Measurements from ENCODE around the gene SNAI3. TPM values are rescaled to one million over a fixed set of nuclear protein-coding genes. Genes with fewer than 3 reads are reported as not detected.

SNAI3 gene
- total RNA-seq, 1 experiment from 2014 or later, result 9.1 TPM

DNA sequence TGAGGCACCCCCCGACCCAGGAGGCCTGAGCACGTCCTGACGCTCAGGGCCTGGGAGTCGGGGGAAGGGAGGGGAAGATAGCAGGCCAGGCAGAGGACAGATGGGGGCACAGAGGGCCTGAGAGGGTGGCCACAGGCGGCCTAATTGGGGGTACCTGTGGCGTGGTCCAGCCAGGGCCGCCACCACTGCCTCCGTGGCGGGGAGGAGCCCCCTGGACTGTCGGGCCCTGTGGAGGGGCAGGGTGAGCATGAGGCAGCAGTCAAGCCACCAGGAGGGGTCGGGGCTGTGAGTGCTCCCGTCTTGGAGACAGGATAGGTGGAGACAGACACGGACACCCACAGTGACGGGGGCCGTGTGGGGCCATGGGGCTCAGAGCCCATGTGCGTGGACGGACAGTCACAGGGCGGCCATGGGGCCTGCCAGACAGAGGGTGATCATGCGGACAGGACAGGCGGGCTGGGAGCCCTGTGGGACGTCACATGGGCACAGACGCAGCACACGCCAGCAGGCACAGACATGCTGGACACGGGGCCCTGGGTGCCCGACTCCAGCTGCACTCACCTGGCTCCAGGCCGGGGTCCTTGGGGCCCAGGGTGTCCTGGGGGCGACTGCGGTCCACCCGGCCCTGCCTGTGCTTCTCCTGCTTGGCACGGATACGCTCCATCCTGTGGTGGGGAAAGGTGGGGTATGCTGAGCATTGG lies 38.7 kb upstream of the SNAI3 start:
- no peak for DNase-seq (ENCODE audit: low spot score)
- peaks cover 3% of the 10 kb centered on the region; the same call in 1 of the 2 replicates for H3K36me3 Mint-ChIP-seq
- no peak for ATAC-seq
- ChIA-PET CTCF (interaction anchor here (1.4 to 4.0 kb wide), 2 partner anchors 12 to 18 kb away, joined by 6 to 21 read pairs; no protein-coding TSS in a partner anchor), POLR2A (no interaction called here)
- no peak for TF ChIP-seq ETV6 (CRISPR knock-in tag; IDR thresholded peaks at IDR 0.05)
- no peak for TF ChIP-seq ZNF423 (CRISPR knock-in tag; IDR thresholded peaks at IDR 0.05)
- TF ChIP-seq ZNF317 (CRISPR knock-in tag; IDR thresholded peaks at IDR 0.05; ENCODE audit: borderline replicate concordance, low read depth), result no peak
- TF ChIP-seq KAT7 (CRISPR knock-in tag; IDR thresholded peaks at IDR 0.05; ENCODE audit: borderline replicate concordance), result no peak
- TF ChIP-seq NR2C2 (CRISPR knock-in tag; IDR thresholded peaks at IDR 0.05), result no peak
- no peak for TF ChIP-seq NFATC4 (CRISPR knock-in tag; IDR thresholded peaks at IDR 0.05)
- no peaks in the 10 kb centered on the region for H3K9me3 Mint-ChIP-seq
- H3K4me3 Mint-ChIP-seq, result no peak overlapping the region
- no peaks in the 10 kb centered on the region for H3K27me3 Mint-ChIP-seq (ENCODE audit: low read depth)
- no peaks in the 10 kb centered on the region for H3K4me1 Mint-ChIP-seq
- no peak overlapping the region for H3K27ac Mint-ChIP-seq

DNA sequence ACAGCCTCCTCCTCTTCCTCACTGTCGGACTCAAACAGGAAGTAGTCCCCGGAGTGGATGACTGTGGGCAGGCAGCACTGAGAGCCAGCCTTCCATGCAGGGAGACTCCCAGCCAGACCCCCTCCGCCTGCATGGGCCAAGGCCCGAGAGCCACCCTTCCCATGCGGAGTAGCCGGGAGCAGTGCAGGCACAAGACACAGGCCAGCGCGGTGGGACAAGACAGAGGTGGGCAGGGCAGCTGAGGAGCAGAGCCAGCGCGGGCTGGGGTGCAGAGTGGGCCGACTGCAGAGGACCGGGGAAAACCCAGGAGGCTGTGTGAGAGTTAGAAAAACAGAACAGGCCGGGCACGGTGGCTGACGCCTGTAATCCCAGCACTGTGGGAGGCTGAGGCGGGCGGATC lies 37.6 kb upstream of the SNAI3 start:
- POLR2A ChIA-PET, result no interaction called here
- TF ChIP-seq RORB (CRISPR knock-in tag; IDR thresholded peaks at IDR 0.05), result no peak
- TF ChIP-seq ATF2 (CRISPR knock-in tag; IDR thresholded peaks at IDR 0.05; ENCODE audit: borderline replicate concordance, low read depth), result no peak
- no peak for TF ChIP-seq GABPB1 (CRISPR knock-in tag; IDR thresholded peaks at IDR 0.05)
- no peak for TF ChIP-seq SP1 (CRISPR knock-in tag; conservative IDR thresholded peaks at IDR 0.05)
- TF ChIP-seq TEAD4 (CRISPR knock-in tag; IDR thresholded peaks at IDR 0.05), result no peak
- no peak for TF ChIP-seq PRDM15 (CRISPR knock-in tag; IDR thresholded peaks at IDR 0.05)
- TF ChIP-seq NR2C2 (CRISPR knock-in tag; IDR thresholded peaks at IDR 0.05), result no peak
- no peak for TF ChIP-seq E2F5 (CRISPR knock-in tag; IDR thresholded peaks at IDR 0.05)
- TF ChIP-seq JAZF1 (CRISPR knock-in tag; IDR thresholded peaks at IDR 0.05), result no peak
- no peak for TF ChIP-seq FOXK1 (CRISPR knock-in tag; IDR thresholded peaks at IDR 0.05)
- TF ChIP-seq GTF2I (CRISPR knock-in tag; conservative IDR thresholded peaks at IDR 0.05), result no peak
- no peak for TF ChIP-seq ZNF232 (CRISPR knock-in tag; IDR thresholded peaks at IDR 0.05)
- H3K9me3 Mint-ChIP-seq, result no peaks in the 10 kb centered on the region
- CTCF ChIA-PET, result interaction anchor here (0.7 to 5.1 kb wide), 5 partner anchors 13 to 136 kb away, joined by 3 to 41 read pairs (median 6); no protein-coding TSS in a partner anchor
- DNase-seq (ENCODE audit: low spot score), result no peak
- no peaks in the 10 kb centered on the region for H3K4me1 Mint-ChIP-seq
- peaks cover 6% of the 10 kb centered on the region; the same call in 1 of the 2 replicates for H3K36me3 Mint-ChIP-seq
- no peak overlapping the region for H3K27ac Mint-ChIP-seq
- no peak for ATAC-seq
- H3K27me3 Mint-ChIP-seq (ENCODE audit: low read depth), result no peaks in the 10 kb centered on the region
- no peak overlapping the region for H3K4me3 Mint-ChIP-seq

DNA sequence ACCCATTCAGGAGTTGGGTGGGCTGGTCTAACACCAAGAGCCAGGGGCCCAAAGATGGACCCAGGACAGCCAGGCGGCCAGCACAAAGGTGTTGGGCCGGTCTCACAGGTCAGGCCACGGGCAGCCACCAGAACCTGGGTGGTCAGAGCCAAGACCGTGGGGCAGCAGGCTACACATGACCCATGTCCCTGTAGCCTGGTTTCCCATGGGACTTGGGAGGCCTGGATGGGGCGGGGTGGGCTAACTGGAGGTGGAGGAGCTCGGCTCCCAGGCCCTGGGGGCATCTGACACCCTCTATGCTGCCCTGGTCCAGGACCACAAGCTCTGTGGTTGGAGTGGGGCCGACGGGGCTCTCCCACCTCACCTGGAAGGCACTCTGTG lies 37.2 kb upstream of the SNAI3 start:
- Mint-ChIP-seq H3K27me3 (ENCODE audit: low read depth) (no peaks in the 10 kb centered on the region), H3K27ac (no peak overlapping the region), H3K9me3 (no peaks in the 10 kb centered on the region), H3K36me3 (peaks cover 6% of the 10 kb centered on the region; the same call in 1 of the 2 replicates), H3K4me1 (no peaks in the 10 kb centered on the region), H3K4me3 (no peak overlapping the region)
- no peak for ATAC-seq
- POLR2A ChIA-PET, result interaction anchor here (0.5 kb wide), 1 partner anchor 25 kb away, joined by 3 read pairs; no protein-coding TSS in a partner anchor
- no peak for TF ChIP-seq ZNF396 (CRISPR knock-in tag; IDR thresholded peaks at IDR 0.05; ENCODE audit: borderline replicate concordance)
- TF ChIP-seq, protein P1, sequence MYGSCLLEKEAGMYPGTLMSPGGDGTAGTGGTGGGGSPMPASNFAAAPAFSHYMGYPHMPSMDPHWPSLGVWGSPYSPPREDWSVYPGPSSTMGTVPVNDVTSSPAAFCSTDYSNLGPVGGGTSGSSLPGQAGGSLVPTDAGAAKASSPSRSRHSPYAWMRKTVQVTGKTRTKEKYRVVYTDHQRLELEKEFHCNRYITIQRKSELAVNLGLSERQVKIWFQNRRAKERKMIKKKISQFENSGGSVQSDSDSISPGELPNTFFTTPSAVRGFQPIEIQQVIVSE (CRISPR knock-in tag; IDR thresholded peaks at IDR 0.05; ENCODE audit: borderline replicate concordance), result no peak
- TF ChIP-seq TP53 (CRISPR knock-in tag; IDR thresholded peaks at IDR 0.05), result no peak
- TF ChIP-seq ZNF121 (CRISPR knock-in tag; IDR thresholded peaks at IDR 0.05), result no peak
- CTCF ChIA-PET, result interaction anchor here (0.7 to 5.1 kb wide), 5 partner anchors 14 to 135 kb away, joined by 3 to 41 read pairs (median 6); no protein-coding TSS in a partner anchor
- no peak for DNase-seq (ENCODE audit: low spot score)
